A673 (cell line): ENCODE measurements around the gene ARL10. TPM values are rescaled to one million over a fixed set of nuclear protein-coding genes. Genes with fewer than 3 reads are reported as not detected.

Experiments
- BruUV-seq: library from RNA; stranded (reverse); fragments of 400-500 nt; replicated peaks from 2 replicates; lab custom pipeline; 2021; lab: Mats Ljungman, UMichigan
- CTCF ChIA-PET: fragments of 300-600 bp; sonication (Branson Sonifier 250); formaldehyde crosslinking; loops from one replicate; lab custom pipeline; 2022; ENCODE audit warnings: antibody characterized with exemption; lab: Charles Lee
- POLR2A ChIA-PET: fragments of 300-600 bp; sonication (Branson Sonifier 250); formaldehyde crosslinking; loops from one replicate; lab custom pipeline; 2022; ENCODE audit warnings: antibody characterized with exemption; ENCODE audit not compliant: low non-redundant PET; lab: Charles Lee
- DNase-seq: peaks from one replicate; pipeline ENCODE4 v3.0.0-alpha.2; 2015; ENCODE audit warnings: low spot score
- H3K27ac ChIP-seq: fragments of 200-600 bp; sonication (generic); 2 replicates; pipeline ENCODE4 v1.5.1; 2016; ENCODE audit warnings: mixed run types, low read depth, mild to moderate bottlenecking, mixed read lengths, antibody characterized with exemption, low read length; ENCODE audit not compliant: poor library complexity, severe bottlenecking
- H3K27me3 ChIP-seq: fragments of 200-600 bp; sonication (generic); replicated peaks from 2 replicates; pipeline ENCODE4 v1.6.1; 2017; ENCODE audit warnings: mixed run types, low read depth, mild to moderate bottlenecking, mixed read lengths, antibody characterized with exemption, low read length; ENCODE audit not compliant: insufficient read depth, poor library complexity
- H3K36me3 ChIP-seq: fragments of 200-600 bp; sonication (generic); 2 replicates; pipeline ENCODE4 v1.6.1; 2016; ENCODE audit warnings: mixed run types, mild to moderate bottlenecking, mixed read lengths, antibody characterized with exemption, low read length; ENCODE audit not compliant: insufficient read depth, poor library complexity, severe bottlenecking
- H3K4me1 ChIP-seq: fragments of 200-600 bp; sonication (generic); 2 replicates; pipeline ENCODE4 v1.6.1; 2017; ENCODE audit warnings: mixed run types, mild to moderate bottlenecking, mixed read lengths, antibody characterized with exemption, low read length; ENCODE audit not compliant: insufficient read depth, poor library complexity, severe bottlenecking
- H3K4me3 ChIP-seq: fragments of 200-600 bp; sonication (generic); 2 replicates; pipeline ENCODE4 v1.5.1; 2016; ENCODE audit warnings: low read depth, mixed run types, mild to moderate bottlenecking, mixed read lengths, low read length; ENCODE audit not compliant: poor library complexity, severe bottlenecking
- H3K9me3 ChIP-seq: fragments of 200-600 bp; sonication (generic); 2 replicates; pipeline ENCODE4 v1.6.1; 2016; ENCODE audit warnings: mixed run types, low read depth, mild to moderate bottlenecking, mixed read lengths, antibody characterized with exemption, low read length; ENCODE audit not compliant: poor library complexity, severe bottlenecking
- CTCF ChIP-seq: fragments of 300-800, 200-600 bp; sonication (generic); conservative IDR thresholded peaks from 2 replicates; pipeline ENCODE4 v1.5.1; 2017; ENCODE audit warnings: low read depth, mild to moderate bottlenecking, antibody characterized with exemption, low read length, moderate library complexity, mixed read lengths
- EZH2 ChIP-seq: fragments of 200-600 bp; sonication (generic); IDR thresholded peaks from 2 replicates; pipeline ENCODE4 v1.6.1; 2017; ENCODE audit warnings: borderline replicate concordance, low read depth, mild to moderate bottlenecking, mixed read lengths, antibody characterized with exemption, low read length; ENCODE audit not compliant: poor library complexity, severe bottlenecking
- intact Hi-C: fragments of 100-400 bp; cut with micrococcal nuclease; formaldehyde crosslinking; loops from one replicate; pipeline ENCODE4 v1.10.0; 2022; ENCODE audit not compliant: unreplicated experiment
- total RNA-seq: library from RNA; stranded (reverse); gene quantifications from 2 replicates; pipeline ENCODE4 v1.2.3, GENCODE V29; 2021

ARL10 gene
- total RNA-seq, 1 experiment from 2014 or later: 13.6 TPM

- CTCF ChIA-PET: no interaction called here
- TF ChIP-seq EZH2 (no peak), CTCF (no peak)
Measured at GRCh38 chr5:176371621-176372539, 6.6 kb downstream of the ARL10 start.

GRCh38 chr5:176373100-176373818 is 8.0 kb downstream of the ARL10 start:
- no peak overlapping the region for H3K4me3 ChIP-seq
- no peaks in the 10 kb centered on the region for H3K9me3 ChIP-seq
- TSS peak; percentile 8 for BruUV-seq
- ChIA-PET CTCF (no interaction called here), POLR2A (no interaction called here)
- no peak for DNase-seq
- H3K27ac ChIP-seq: no peak overlapping the region
- no peaks in the 10 kb centered on the region for H3K36me3 ChIP-seq
- no peaks in the 10 kb centered on the region for H3K27me3 ChIP-seq
- no peak for TF ChIP-seq EZH2
- no peak for TF ChIP-seq CTCF
- no peaks in the 10 kb centered on the region for H3K4me1 ChIP-seq
- intact Hi-C loops: no loop called here

More at GRCh38 chr5:176371621-176372539, 6.6 kb downstream of the ARL10 start:
- Histone ChIP-seq H3K27ac (no peak overlapping the region), H3K4me3 (no peak overlapping the region), H3K36me3 (peaks cover 4% of the 10 kb centered on the region), H3K9me3 (no peaks in the 10 kb centered on the region), H3K27me3 (no peaks in the 10 kb centered on the region), H3K4me1 (no peaks in the 10 kb centered on the region)
- BruUV-seq: no TSS peak
- DNase-seq: no peak
- intact Hi-C loops: no loop called here
- POLR2A ChIA-PET: no interaction called here

- no peaks in the 10 kb centered on the region for H3K9me3 ChIP-seq
- no peak overlapping the region for H3K27ac ChIP-seq
- H3K4me1 ChIP-seq: no peaks in the 10 kb centered on the region
- no peak overlapping the region for H3K4me3 ChIP-seq
- no peaks in the 10 kb centered on the region for H3K27me3 ChIP-seq
- no TSS peak for BruUV-seq
- intact Hi-C loops: no loop called here
- no peak for TF ChIP-seq EZH2
- TF ChIP-seq CTCF: no peak
- CTCF ChIA-PET: no interaction called here
- POLR2A ChIA-PET: no interaction called here
- peaks cover 26% of the 10 kb centered on the region for H3K36me3 ChIP-seq
- no peak for DNase-seq
Measured at GRCh38 chr5:176379881-176380280, 14.6 kb downstream of the ARL10 start.
